Gastrocnemius medialis (tissue), 4 donors: ENCODE results near the gene GNGT2.

ENCODE experiments used
- POLR2A ChIP-seq, 2 donors: fragments of 450-650 bp; IDR thresholded peaks; one replicate each; pipeline ENCODE4 v1.6.1; 2017; ENCODE audit warnings: antibody characterized with exemption in 2 of 2, mild to moderate bottlenecking in 2 of 2, moderate library complexity in 2 of 2
- TF ChIP-seq, protein P1 (sequence below), 5 experiments: fragments of 450-650 bp in 3 of 5; fragments of 200-600 bp in 2 of 5; sonication (generic) in 2 of 5; IDR thresholded peaks in 4 of 5; conservative IDR thresholded peaks in 1 of 5; 1 replicate in 4 of 5; 2 replicates in 1 of 5; pipeline ENCODE4 v1.5.1; 2016 to 2019; ENCODE audit warnings: antibody characterized with exemption in 5 of 5, mild to moderate bottlenecking in 3 of 5, moderate library complexity in 3 of 5

DNA sequence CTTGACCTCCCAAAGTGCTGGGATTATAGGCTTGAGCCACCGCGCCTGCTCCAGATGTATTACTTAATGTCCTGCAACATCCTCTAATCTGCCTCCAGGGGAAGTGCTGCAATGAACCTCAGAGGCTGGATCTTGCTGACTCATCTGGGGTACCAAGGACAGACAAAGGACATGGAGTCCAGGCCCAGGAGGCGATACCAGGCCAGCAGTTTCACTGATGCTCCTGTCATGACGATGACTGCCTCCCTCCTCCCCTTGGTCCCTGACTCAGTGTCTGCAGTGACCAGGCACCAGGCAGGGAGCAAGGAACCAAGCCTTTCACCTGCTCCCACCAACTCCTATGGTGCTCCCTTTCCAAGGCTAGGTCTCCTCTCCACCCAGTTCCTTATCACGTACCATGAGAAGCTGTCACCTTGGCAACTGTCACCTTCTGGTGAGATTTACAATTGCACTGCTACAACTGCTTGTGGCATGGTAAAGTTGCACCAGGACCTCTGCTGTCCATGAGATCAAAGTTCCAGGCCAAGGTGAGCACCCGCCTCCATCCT lies 41.8 kb upstream of the GNGT2 start:
- TF ChIP-seq POLR2A (IDR thresholded peaks at IDR 0.05): no peak
- TF ChIP-seq, protein P1, sequence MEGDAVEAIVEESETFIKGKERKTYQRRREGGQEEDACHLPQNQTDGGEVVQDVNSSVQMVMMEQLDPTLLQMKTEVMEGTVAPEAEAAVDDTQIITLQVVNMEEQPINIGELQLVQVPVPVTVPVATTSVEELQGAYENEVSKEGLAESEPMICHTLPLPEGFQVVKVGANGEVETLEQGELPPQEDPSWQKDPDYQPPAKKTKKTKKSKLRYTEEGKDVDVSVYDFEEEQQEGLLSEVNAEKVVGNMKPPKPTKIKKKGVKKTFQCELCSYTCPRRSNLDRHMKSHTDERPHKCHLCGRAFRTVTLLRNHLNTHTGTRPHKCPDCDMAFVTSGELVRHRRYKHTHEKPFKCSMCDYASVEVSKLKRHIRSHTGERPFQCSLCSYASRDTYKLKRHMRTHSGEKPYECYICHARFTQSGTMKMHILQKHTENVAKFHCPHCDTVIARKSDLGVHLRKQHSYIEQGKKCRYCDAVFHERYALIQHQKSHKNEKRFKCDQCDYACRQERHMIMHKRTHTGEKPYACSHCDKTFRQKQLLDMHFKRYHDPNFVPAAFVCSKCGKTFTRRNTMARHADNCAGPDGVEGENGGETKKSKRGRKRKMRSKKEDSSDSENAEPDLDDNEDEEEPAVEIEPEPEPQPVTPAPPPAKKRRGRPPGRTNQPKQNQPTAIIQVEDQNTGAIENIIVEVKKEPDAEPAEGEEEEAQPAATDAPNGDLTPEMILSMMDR (IDR thresholded peaks at IDR 0.05 in 4 of 5, conservative IDR thresholded peaks at IDR 0.05 in 1 of 5): no peak
